GM19467 (cell line): ENCODE data around the gene ST6GALNAC6.

Source experiments
- ATAC-seq: cut with Tn5 transposase; IDR thresholded peaks from one replicate; pipeline ENCODE4 v1.9.1; 2021; ENCODE audit warnings: mild to moderate bottlenecking, moderate library complexity; ENCODE audit not compliant: unreplicated experiment

The ST6GALNAC6 gene

GRCh38 chr9:127934986-127935385 is 35.6 kb upstream of the ST6GALNAC6 start:
- no peak for ATAC-seq

DNA sequence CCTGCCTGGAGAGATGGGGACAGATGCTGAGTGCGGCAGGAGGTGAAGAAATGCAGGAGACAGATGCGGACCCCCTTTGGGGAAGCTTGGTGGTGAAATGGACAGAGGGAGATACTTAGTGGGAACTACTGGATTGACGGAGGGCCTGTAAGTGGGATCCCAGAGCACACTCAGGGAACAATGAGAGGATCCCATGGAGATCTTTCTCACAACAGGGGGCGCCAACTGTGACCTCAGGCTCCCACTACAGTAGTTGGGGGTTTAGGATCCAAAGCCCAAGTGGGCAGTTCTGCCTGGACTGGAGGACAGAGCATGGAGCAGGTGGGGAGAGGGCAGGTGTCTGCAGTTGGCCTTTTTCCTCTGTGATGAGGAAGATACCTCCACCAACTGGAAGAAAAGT is 34.8 kb upstream of the ST6GALNAC6 start:
- no peak for ATAC-seq

DNA sequence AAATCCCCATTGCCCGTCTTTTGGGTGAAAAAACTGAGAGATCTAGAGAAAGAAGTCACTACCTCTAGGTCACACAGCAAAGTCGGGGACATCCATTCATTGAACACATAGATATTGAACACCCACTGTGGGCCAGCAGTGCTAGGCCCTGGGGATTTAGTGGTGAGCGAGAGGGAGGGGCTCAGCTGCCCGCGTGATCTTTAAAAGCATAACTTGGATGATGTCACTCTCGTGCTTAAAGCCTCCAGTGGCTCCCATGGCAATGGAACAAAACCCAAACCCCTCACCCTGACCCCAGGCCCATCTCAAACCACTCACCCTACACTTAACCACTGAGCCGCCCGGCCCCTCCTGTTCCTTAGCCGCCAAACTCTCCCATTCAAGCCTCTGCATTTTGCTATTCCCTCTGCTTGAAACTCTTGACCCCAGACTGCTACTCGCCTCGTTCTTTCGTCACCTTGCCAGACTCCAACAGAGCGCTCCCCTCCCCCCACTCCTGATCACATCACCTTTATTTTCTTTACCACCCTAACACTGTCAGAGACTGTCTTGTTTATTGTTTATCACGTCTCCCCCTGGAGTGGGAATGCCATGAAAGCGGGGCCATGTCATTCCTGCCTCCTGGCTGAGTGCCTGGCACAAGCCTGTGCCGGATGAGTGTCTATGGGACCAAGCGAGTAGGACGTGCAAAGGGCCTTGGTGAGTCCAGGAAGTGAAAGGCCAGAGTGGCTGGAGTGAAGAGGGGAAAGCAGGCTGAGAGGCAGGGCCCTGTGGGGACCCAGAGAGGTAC is 31.9 kb upstream of the ST6GALNAC6 start:
- ATAC-seq = no peak

DNA sequence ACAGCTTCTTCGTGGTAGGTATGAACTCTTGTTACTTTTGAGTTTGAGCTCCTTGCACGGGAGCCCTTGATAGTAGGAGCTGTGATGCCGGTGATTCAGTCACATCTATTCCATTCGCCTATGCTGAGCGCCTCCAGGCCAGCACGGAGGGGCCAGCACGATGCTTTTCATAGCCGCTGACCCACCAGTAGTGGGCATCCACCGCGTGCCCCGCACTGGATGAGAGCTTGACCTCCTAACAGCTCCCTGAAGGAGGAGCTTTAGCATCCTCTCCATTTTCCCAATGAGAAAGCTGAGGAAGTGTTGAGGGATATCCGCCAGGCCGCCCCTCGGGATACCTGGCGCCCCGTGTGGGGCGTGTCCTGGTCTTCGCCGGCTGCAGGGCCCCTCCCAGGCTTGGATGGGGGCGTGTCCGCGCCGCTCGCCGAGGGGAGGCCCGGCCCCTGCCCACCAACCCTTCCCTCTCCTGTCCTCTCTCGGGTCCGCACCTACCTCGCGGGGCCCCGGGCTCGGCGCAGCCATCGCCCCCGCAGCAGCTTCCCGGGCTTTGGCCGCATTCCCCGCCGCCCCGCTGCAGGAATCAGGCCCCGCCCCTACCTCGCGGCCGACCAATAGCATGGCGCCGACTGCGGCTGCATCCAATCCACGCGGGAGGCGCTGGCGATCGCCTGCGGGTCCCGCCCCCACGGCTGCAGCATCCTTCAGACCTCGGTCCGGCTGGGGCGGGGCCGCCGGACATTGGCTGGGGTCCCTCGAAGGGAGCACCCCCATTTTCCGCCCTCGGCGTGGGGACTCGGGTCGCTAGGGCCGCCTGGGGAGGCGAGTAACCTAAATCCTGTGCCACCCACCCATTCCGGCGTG is 31.1 kb upstream of the ST6GALNAC6 start, which contains the start of gene PIP5KL1:
TSS of gene PIP5KL1 (minus strand) at position 547 of the 861 bp plus-strand sequence. CDS start at position 522, 25 bp downstream.
- ATAC-seq = peak; percentile 66

GRCh38 chr9:127929625-127929979 is 30.2 kb upstream of the ST6GALNAC6 start:
- ATAC-seq = no peak

GRCh38 chr9:127928676-127929624 is 29.5 kb upstream of the ST6GALNAC6 start:
- ATAC-seq = no peak

- ATAC-seq = no peak
These were observed 28.7 kb upstream of the ST6GALNAC6 start for GRCh38 chr9:127927988-127928675.

DNA sequence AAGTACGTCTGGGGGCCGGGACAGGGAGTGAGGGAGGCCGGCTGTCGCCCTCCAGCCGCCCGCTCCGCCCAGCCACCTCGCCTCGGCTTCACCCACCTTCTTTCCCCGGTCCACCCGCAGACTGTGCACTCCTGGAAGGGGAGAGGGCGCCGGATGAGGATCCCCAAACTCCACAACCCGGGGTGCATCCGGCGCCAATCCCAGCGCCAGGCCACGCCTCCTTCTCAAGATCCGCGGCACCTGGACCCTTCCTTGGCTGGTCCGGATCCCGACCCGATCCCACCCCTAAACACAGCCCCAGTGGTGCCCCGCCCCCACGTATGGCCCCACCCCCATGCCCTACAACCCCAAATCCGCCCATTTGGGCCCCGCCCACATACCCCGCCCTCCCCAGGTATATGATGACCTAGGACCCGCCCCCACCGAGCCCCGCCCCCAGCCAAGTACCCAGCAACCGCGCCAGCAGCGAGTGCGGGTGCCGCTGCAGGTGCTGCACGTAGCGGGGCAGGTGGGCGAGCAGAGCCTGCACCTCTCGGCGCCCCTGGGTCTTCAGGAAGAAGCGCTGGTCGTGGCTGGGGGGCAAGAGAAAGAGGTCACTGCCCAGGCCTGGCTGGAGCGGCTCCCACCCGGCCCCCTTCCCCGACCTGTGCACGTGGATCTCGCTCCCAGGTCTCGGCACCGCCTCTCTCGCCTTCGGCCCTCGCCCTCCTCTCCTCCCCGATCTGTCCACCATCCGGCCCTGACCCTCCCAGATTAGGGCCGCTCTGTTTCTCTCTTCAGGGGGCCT is 28.0 kb upstream of the ST6GALNAC6 start:
- no peak for ATAC-seq

DNA sequence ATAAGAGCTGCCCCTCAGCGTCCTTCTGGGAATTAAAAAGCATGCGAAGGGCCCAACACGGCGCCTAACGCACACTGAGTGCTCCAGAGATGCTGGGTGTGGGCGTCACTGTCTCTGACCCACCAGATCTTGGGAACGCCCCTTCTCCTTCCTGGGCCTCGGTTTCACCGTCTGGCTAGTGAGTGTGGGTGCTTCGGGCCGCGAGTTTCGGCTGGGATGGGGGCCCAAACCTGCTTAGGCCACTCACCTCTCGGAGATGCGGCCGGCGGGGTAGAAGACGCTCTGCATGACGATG is 27.4 kb upstream of the ST6GALNAC6 start:
- ATAC-seq = no peak

- ATAC-seq = no peak
These were observed 26.8 kb upstream of the ST6GALNAC6 start for GRCh38 chr9:127925959-127926905.

- no peak for ATAC-seq
These were observed 25.5 kb upstream of the ST6GALNAC6 start for GRCh38 chr9:127924736-127925444.

- no peak for ATAC-seq
These were observed 24.4 kb upstream of the ST6GALNAC6 start for GRCh38 chr9:127923771-127924170.

DNA sequence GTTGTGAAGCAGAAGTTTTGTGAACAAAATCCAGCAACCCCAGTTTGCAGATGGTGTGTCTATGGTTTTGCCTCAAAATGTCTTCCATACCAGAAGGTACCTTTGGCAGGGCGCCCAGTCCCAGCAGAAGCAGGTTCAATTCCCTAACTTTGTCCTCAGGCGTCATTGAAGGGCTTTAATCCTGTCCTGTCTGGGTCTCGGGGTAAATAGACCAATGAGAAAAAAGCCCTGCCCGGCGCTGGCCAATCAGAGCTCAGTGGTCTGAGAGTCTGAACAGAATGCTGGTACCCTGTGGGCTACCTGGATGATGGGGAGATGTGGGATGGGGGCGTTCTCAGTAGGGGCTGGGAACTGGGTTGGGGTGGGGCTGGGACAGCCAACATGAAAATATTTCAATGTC is 23.6 kb upstream of the ST6GALNAC6 start:
- ATAC-seq = no peak

- no peak for ATAC-seq
These were observed 22.2 kb upstream of the ST6GALNAC6 start for GRCh38 chr9:127921557-127922120.

- no peak for ATAC-seq
These were observed 21.4 kb upstream of the ST6GALNAC6 start for GRCh38 chr9:127920794-127921193.

DNA sequence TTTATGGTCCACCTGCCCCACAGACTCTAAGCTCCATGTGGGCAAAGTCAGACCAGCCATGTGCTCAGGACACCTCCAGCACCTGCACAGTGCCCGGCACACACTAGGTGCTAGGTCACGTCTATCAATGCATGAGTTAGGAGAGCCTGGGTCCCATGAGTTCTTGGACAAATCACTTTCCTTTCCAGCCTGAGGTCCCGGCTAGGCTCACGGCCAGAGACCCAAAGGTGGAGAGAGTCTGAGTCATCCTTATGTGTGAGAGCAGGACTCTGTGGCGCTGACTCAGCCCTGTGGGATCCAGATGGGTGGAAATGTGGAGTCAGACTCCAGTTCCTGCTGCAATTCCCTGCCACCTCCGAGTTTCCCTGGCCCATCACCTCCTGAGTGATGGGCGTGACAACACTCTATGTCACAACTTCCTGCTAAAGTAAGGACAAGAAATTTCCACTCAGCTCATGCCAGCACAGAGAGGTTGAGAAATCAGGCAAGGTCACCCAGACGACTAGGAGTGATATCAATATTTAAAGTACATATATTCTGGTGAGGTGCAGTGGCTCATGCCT is 19.9 kb upstream of the ST6GALNAC6 start:
- no peak for ATAC-seq
